HG03439 (cell line): ENCODE data around the gene HOXB7.

Experiments
- ATAC-seq: cut with Tn5 transposase; IDR thresholded peaks from one replicate; pipeline ENCODE4 v1.9.1; 2021; ENCODE audit warnings: mild to moderate bottlenecking, moderate library complexity; ENCODE audit not compliant: unreplicated experiment

The HOXB7 gene

DNA sequence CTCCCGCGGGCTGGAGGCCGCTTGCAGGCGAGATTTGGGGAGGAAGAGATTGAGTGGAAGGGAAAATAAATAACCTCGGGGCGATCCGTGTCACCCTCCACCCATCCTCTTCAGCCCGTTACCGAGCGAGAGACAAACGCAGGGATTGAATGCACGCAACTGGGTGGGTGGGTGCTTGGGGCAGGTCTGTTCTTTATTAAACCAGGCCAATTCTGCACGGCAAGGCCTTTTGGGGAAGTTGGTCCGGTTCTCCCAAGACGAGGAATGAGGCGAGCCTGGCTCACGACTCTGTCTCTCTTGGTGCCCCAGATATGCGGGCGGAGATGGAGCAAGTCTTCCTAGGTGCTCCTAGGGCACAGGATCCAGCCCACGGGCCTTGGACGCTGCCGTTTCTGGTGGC lies 396 bp upstream of the HOXB7 start:
- no peak for ATAC-seq

GRCh38 chr17:48609759-48610281 lies 997 bp downstream of the HOXB7 start:
- no peak for ATAC-seq

DNA sequence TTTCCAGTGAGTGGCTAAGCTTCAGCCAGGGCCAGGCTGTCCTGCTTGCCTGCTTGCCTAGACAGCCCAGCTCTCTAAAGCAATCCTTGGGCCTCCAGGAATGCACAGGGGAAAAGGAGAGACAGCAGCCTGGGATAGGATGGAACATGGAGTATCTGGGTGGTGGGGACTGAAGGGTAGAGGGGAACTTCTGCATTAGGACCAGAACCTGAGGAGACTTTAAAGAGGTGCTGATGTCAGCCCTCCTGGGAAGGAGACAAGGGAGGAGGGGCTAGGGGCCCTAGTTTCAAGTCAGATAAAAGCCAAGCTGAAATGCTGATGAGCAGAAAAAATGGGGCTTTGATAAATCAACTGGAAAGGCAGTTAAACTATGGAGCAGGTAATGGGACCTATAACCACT lies 1.8 kb downstream of the HOXB7 start:
- ATAC-seq, result no peak

GRCh38 chr17:48608494-48608834 lies 2.4 kb downstream of the HOXB7 start:
- no peak for ATAC-seq

- ATAC-seq, result no peak
These were observed 3.8 kb downstream of the HOXB7 start for GRCh38 chr17:48606892-48607614.

- ATAC-seq, result no peak
These were observed 4.6 kb downstream of the HOXB7 start for GRCh38 chr17:48605991-48606891.

- no peak for ATAC-seq
These were observed 5.4 kb downstream of the HOXB7 start for GRCh38 chr17:48605409-48605919.

GRCh38 chr17:48604770-48605329 lies 6.0 kb downstream of the HOXB7 start, which contains the start of gene HOXB6:
Gene HOXB6, minus strand, starts transcription at chr17:48604986. Its CDS starts 6,836 bp downstream, at chr17:48598150.
- ATAC-seq, result no peak

DNA sequence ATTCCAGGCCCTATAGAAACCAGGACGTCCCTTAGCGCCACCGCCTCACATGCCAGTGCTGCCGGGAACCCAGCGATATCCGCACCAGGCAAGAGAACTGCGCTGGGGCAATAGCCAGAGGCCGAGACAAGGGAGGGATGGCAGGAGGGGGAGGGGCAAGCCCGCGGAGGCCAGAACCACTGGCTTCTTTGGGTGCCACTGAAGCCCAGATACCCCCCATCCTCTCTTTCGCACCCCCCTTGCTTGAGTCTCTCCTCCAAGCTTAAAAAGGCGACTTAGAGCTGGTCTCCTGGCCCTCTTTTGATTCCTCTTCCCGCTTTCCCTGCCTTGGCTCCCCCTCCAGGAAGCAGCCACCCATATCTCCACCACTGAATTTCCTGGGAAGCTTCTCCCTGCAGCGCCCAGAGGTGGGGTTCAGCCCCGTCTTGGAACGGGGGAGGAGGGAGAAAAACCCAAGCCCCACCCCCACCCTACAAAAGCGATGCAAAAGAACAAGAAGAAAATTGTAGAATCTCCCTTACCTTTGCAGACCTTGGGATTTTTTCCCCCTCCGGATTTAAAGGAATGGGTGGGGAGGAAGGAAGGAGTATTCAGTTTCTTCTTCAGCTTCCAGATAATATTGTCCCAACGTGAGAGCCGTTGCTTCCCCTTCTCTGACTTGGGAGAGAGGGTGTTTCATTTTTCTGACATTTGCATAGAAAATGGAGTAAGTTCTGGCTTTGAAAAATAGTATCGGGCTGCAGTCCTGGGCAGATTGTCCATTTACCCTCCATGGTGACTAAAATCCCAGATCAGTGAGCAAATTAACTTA lies 6.7 kb downstream of the HOXB7 start:
- no peak for ATAC-seq

- ATAC-seq, result no peak
These were observed 9.0 kb downstream of the HOXB7 start for GRCh38 chr17:48601539-48602425.

GRCh38 chr17:48601207-48601538 lies 9.6 kb downstream of the HOXB7 start:
- ATAC-seq, result no peak

GRCh38 chr17:48600244-48601098 lies 10.3 kb downstream of the HOXB7 start:
- ATAC-seq, result no peak

DNA sequence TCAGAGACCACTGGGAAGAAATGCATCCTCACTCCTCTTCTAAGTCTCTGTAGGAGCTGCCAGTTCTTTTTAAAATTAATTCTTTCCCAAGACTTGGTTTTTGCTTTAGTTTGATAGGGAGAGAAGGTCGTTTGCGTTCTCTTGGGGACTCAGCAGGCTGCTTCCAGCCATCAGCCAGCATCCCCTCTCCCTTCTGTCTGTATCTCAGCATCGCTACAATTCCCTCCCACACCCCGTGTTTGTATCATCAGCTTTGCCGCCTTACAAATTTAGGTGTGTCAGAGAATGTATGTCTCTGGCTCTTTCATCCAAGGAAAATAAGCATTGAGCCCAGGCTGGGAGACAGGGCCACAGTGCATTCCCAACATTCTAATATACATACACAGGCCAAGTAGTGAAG lies 11.5 kb downstream of the HOXB7 start:
- no peak for ATAC-seq

DNA sequence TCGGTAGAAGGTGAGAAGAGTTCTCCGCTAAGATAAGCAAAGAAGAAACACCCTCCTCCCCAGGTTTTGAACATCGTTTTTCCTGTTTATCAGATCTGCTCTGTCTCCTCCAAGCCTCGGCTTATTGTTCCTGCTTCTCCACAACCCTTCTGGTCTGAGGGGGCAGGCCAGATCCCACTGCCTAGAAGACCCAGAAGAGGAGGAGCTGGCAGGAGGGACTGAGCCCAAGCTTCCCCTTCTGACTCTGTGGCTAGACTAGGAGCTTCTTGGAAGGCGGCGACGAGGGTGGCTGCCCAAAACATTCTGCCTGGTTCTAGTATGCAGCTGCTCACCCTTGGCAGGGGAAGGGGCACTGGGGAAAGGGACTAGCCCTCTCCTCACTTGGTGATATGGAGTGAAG lies 12.1 kb downstream of the HOXB7 start:
- no peak for ATAC-seq

DNA sequence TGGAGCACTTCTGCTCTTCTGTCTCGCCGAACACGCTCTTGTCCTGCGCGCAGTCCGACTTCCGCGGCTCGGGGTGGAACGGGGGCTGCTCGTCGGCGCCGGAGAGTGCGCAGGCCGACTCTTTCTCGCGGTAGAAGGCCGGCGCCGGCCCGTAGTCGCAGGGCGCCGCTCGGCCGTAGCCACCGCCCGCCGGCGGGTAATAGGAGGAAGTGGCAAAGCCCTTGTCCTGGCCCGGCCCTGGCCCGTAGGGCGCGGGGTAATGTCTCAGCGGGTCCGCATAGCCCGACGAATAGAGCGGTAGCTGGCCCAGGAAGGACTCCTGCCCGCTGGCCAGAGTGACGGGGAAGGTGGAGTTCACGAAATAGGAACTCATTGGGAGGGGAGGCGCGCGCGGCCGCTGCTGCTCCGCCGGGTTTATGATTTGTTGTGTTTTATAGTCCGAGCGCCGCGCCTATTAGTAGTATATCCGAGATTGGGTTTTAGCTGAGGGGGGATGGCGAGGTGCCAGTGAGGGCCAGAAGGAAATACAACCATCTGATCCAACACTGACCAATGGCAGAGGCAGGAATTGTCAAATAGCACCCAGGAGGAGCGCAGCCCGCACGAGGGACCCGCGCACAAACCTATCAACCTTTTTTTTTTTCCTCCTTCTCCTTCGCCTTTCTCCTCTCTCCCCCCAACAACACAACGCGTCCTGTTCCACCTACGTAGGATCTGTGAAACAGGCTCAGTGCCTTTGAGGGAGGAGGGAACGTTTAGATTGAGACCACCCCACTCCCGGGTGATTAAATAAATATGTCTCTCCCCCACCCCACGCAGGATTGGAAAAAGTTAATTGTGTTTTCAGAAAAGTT lies 12.8 kb downstream of the HOXB7 start:
- ATAC-seq, result no peak

- ATAC-seq, result no peak
These were observed 13.4 kb downstream of the HOXB7 start for GRCh38 chr17:48597528-48597777.

DNA sequence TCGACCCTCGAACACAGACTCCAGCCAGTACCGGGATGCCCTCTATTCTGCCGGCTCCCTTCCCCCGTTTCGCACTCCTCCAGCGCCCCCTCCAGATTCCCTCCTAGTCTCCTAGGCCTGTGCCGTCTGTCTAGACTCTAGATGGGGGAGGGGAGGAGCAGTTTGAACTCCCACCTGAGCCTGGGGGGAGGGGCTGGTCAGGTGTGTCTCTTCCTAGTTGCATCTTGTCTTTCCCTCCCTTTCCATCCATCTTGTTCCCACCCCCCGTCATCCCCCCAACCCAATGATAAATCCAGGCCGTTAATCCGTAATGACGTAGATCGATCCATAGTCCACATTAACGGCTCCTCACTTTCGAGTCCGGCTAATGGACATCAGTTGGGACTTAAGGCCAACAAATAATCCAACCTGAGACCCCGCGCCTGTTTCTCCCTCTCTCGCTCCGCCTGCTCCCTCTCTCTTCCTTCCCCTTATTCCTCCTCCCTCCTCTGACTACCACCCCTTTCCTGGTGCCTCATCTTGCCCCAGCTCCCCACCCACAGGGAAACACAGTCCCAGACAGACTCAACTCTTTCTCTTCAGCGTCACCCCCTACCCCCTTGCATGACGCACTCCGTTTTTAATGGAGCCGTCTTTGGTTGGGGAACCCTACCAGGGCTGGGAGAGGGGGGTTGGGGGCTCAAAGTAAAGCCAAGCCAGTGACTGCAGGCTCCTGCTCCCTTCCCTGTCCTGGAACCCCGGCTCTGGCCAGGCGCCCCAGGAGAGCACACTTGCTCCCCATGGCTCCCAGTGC lies 13.9 kb downstream of the HOXB7 start:
- no peak for ATAC-seq
